ENCODE results near the gene RGR. TPM values are rescaled to one million over a fixed set of nuclear protein-coding genes. Genes with fewer than 3 reads are reported as not detected.
"Not testable (repeated sequence)": the region's sequence is repeated elsewhere in the genome, so short reads cannot be mapped to it uniquely, and the experiment has no call there.

The RGR gene
- total RNA-seq, 4 donors from 2014 or later, result 1.1 to 2.6 TPM; not detected in 2

GRCh38 chr10:84269773-84270172, 24.9 kb downstream of the RGR start:
- Histone ChIP-seq H3K4me3 (no peak overlapping the region), H3K27me3 (peaks cover 59% of the 10 kb centered on the region), H3K36me3 (no peaks in the 10 kb centered on the region), H3K27ac (no peak overlapping the region), H3K9me3 (no peaks in the 10 kb centered on the region), H3K4me1 (peaks cover 0 to 1% (median 0%) of the 10 kb centered on the region in 3 donors)
- ATAC-seq, result no peak
- TF ChIP-seq CTCF (IDR thresholded peaks at IDR 0.05), result no peak
- TF ChIP-seq EP300 (IDR thresholded peaks at IDR 0.05), result no peak
- no peak for TF ChIP-seq POLR2A (IDR thresholded peaks at IDR 0.05)
- no peak for TF ChIP-seq POLR2AphosphoS5 (IDR thresholded peaks at IDR 0.05)
- 50 to 57% methylated on average over 1 to 2 of the region's 2 CpGs for WGBS, 2 donors (ENCODE audit: low coverage in 1 of 2)

- H3K4me3 ChIP-seq, result no peak overlapping the region
- TF ChIP-seq POLR2A (IDR thresholded peaks at IDR 0.05), result no peak
- no peak for TF ChIP-seq CTCF (IDR thresholded peaks at IDR 0.05)
- TF ChIP-seq POLR2AphosphoS5 (IDR thresholded peaks at IDR 0.05), result no peak
- no peak for ATAC-seq
- H3K27me3 ChIP-seq, result peaks cover 52% of the 10 kb centered on the region
- 53 to 75% methylated on average over 1 of the region's 1 CpG for WGBS, 2 donors (ENCODE audit: low coverage in 1 of 2)
- H3K36me3 ChIP-seq, result no peaks in the 10 kb centered on the region
- H3K27ac ChIP-seq, result no peak overlapping the region
- no peaks in the 10 kb centered on the region for H3K9me3 ChIP-seq
- no peaks in the 10 kb centered on the region for H3K4me1 ChIP-seq
Measured at GRCh38 chr10:84270708-84271107, 25.9 kb downstream of the RGR start.

DNA sequence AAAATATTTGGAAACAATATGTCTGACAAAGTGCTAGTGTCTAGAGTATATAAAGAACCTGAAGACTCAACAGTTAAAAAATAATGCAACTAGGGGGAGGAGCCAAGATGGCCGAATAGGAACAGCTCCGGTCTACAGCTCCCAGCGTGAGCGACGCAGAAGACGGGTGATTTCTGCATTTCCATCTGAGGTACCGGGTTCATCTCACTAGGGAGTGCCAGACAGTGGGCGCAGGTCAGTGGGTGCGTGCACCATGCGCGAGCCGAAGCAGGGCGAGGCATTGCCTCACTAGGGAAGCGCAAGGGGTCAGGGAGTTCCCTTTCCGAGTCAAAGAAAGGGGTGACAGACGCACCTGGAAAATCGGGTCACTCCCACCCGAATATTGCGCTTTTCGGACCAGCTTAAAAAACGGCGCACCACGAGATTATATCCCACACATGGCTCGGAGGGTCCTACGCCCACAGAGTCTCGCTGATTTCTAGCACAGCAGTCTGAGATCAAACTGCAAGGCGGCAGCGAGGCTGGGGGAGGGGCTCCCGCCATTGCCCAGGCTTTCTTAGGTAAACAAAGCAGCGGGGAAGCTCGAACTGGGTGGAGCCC, 35.1 kb downstream of the RGR start:
- H3K4me3 ChIP-seq, H3K27ac ChIP-seq, ATAC-seq, H3K4me1 ChIP-seq, H3K36me3 ChIP-seq, H3K9me3 ChIP-seq: not testable (repeated sequence)
- peaks cover 12% of the 10 kb centered on the region for H3K27me3 ChIP-seq
- WGBS, 2 donors (ENCODE audit: low coverage in 1 of 2), result 75% methylated on average over 25 of the region's 31 CpGs; no CpG with 5 or more reads in 1 of the 2 donors

GRCh38 chr10:84286695-84287094, 41.8 kb downstream of the RGR start:
- TF ChIP-seq EP300 (IDR thresholded peaks at IDR 0.05) (no peak), CTCF (IDR thresholded peaks at IDR 0.05) (no peak), POLR2AphosphoS5 (IDR thresholded peaks at IDR 0.05) (no peak), POLR2A (IDR thresholded peaks at IDR 0.05) (no peak)
- H3K4me3 ChIP-seq, result no peak overlapping the region
- H3K4me1 ChIP-seq, result no peaks in the 10 kb centered on the region

GRCh38 chr10:84288151-84288550, 43.3 kb downstream of the RGR start:
- TF ChIP-seq POLR2AphosphoS5 (IDR thresholded peaks at IDR 0.05) (no peak), POLR2A (IDR thresholded peaks at IDR 0.05) (no peak), EP300 (IDR thresholded peaks at IDR 0.05) (no peak), CTCF (IDR thresholded peaks at IDR 0.05) (no peak)
- WGBS, 2 donors (ENCODE audit: low coverage in 1 of 2), result 67 to 100% methylated on average over 1 of the region's 1 CpG
- no peaks in the 10 kb centered on the region for H3K9me3 ChIP-seq
- H3K36me3 ChIP-seq, result no peaks in the 10 kb centered on the region
- H3K4me3 ChIP-seq, result no peak overlapping the region
- no peaks in the 10 kb centered on the region for H3K4me1 ChIP-seq
- ATAC-seq, result no peak
- H3K27me3 ChIP-seq, result peaks cover 8% of the 10 kb centered on the region
- H3K27ac ChIP-seq, result no peak overlapping the region

More at GRCh38 chr10:84286695-84287094, 41.8 kb downstream of the RGR start:
- H3K9me3 ChIP-seq, result no peaks in the 10 kb centered on the region
- no peaks in the 10 kb centered on the region for H3K36me3 ChIP-seq
- peaks cover 8% of the 10 kb centered on the region for H3K27me3 ChIP-seq
- ATAC-seq, result no peak
- no peak overlapping the region for H3K27ac ChIP-seq

All from gastroesophageal sphincter (tissue), 4 donors.